Eye (tissue), 1 donor: Measurements from ENCODE around the gene FAM25G.

Source experiments
- DNase-seq: peaks from one replicate; pipeline ENCODE4 v3.0.0-alpha.2; 2015

Gene FAM25G

GRCh38 chr10:47445720-47446119 is 45.8 kb downstream of the FAM25G start:
- no peak for DNase-seq

- no peak for DNase-seq
These were observed 47.5 kb downstream of the FAM25G start for GRCh38 chr10:47444047-47444446.

- no peak for DNase-seq
These were observed 48.4 kb downstream of the FAM25G start for GRCh38 chr10:47443145-47443544.

- no peak for DNase-seq
These were observed 49.1 kb downstream of the FAM25G start for GRCh38 chr10:47442351-47442750.

GRCh38 chr10:47441938-47442337 is 49.6 kb downstream of the FAM25G start:
- no peak for DNase-seq

GRCh38 chr10:47440207-47440606 is 51.3 kb downstream of the FAM25G start:
- DNase-seq = no peak

GRCh38 chr10:47438857-47439474 is 52.5 kb downstream of the FAM25G start:
- DNase-seq = peak; percentile 26
